Spleen (tissue), 11 donors: ENCODE results near the gene SMIM21. TPM values are rescaled to one million over a fixed set of nuclear protein-coding genes. Genes with fewer than 3 reads are reported as not detected.

Experiments
- DNase-seq: peaks from one replicate; pipeline ENCODE4 v3.0.0-alpha.2; 2020
- H3K27ac ChIP-seq, 8 donors: fragments of 200-600 bp; sonication (generic) in 7 of 8; 1 replicate in 4 of 8; 2 replicates in 4 of 8; pipeline versions ENCODE4 v1.5.0 to v1.8.0; 2016 to 2021; ENCODE audit warnings: inconsistent platforms in 4 of 8, mild to moderate bottlenecking in 4 of 8, moderate library complexity in 1 of 8
- H3K27me3 ChIP-seq, 7 donors: fragments of 200-600 bp; sonication (generic) in 6 of 7; replicated peaks in 1 of 7; 1 replicate in 4 of 7; 2 replicates in 3 of 7; pipeline versions ENCODE4 v1.5.0 to v1.8.0; 2016 to 2021; ENCODE audit warnings: inconsistent platforms in 3 of 7, mild to moderate bottlenecking in 1 of 7
- H3K36me3 ChIP-seq, 6 donors: fragments of 200-600 bp; sonication (generic) in 5 of 6; 1 replicate in 4 of 6; 2 replicates in 2 of 6; pipeline versions ENCODE4 v1.5.0 to v1.8.0; 2016 to 2021; ENCODE audit warnings: inconsistent platforms in 2 of 6
- H3K4me1 ChIP-seq, 6 donors: fragments of 200-600 bp; sonication (generic) in 5 of 6; 1 replicate in 3 of 6; 2 replicates in 3 of 6; pipeline versions ENCODE4 v1.5.0 to v1.8.0; 2016 to 2021; ENCODE audit warnings: inconsistent platforms in 3 of 6
- H3K4me3 ChIP-seq, 8 donors: fragments of 200-600 bp; sonication (generic) in 7 of 8; 1 replicate in 4 of 8; 2 replicates in 4 of 8; pipeline versions ENCODE4 v1.5.0 to v1.8.0; 2016 to 2021; ENCODE audit warnings: inconsistent platforms in 4 of 8, mild to moderate bottlenecking in 4 of 8, moderate library complexity in 2 of 8
- H3K9me3 ChIP-seq, 8 donors: fragments of 200-600 bp; sonication (generic) in 7 of 8; 1 replicate in 4 of 8; 2 replicates in 4 of 8; pipeline versions ENCODE4 v1.5.0 to v1.8.0; 2016 to 2021; ENCODE audit warnings: inconsistent platforms in 4 of 8
- POLR2A ChIP-seq, 3 donors: fragments of 450-650 bp; IDR thresholded peaks; one replicate each; pipeline ENCODE4 v1.5.1; 2017; ENCODE audit warnings: antibody characterized with exemption in 3 of 3, mild to moderate bottlenecking in 1 of 3
- POLR2AphosphoS5 ChIP-seq, 3 donors: sonication (generic); formaldehyde crosslinking; IDR thresholded peaks; one replicate each; pipeline ENCODE4 v1.5.1; 2017; ENCODE audit warnings: antibody characterized with exemption in 3 of 3
- WGBS, 5 donors: extraction: QIAGEN DNeasy Blood & Tissue Kit in 3 of 5; methylation state at CpG; one replicate each; pipeline versions ENCODE4 v1.1.5 to v1.1.7; 2013 to 2018; 5-methylcytosine and 5-hydroxymethylcytosine counted together
- intact Hi-C: fragments of 100-400 bp; cut with DNase I; formaldehyde crosslinking; loops from one replicate; pipeline ENCODE4 v1.15.0; 2023; ENCODE audit warnings: low total_unique reads
- polyA plus RNA-seq, 3 donors: library from polyadenylated mRNA; stranded (reverse); fragments of 200-250 nt; gene quantifications; one replicate each; pipeline ENCODE4 v1.2.1, GENCODE V29; 2013
- total RNA-seq, 7 donors: library from RNA; depleted of rRNA in 3 of 7; stranded (reverse); fragments of >200 nt in 3 of 7; fragmentation: NEBNext Ultra II Directional in 4 of 7; extraction: Animal tissue kit (Norgen Biotek cat#: 25700) in 4 of 7; gene quantifications; one replicate each; pipeline versions ENCODE4 v1.1.0 to v1.2.1, GENCODE V29; 2016 to 2021
- TF ChIP-seq, protein P1 (sequence below), 11 experiments: fragments of 200-600 bp in 7 of 11; fragments of 450-650 bp in 4 of 11; sonication (generic) in 4 of 11; IDR thresholded peaks in 8 of 11; conservative IDR thresholded peaks in 3 of 11; 1 replicate in 7 of 11; 2 replicates in 4 of 11; pipeline versions ENCODE4 v1.4.0 to v1.8.0; 2016 to 2021; ENCODE audit warnings: antibody characterized with exemption in 11 of 11, inconsistent platforms in 4 of 11, mild to moderate bottlenecking in 1 of 11
- donor health status: healthy with polysubstance abuse.
- donor health status: DM: no; HTN: no; CAD: no; lungs with moderate emphysema.
- donor health status: DM: no; HTN: no; CAD: no.
- donor health status: Bipolar disorder and iron deficiency.
- donor health status: healthy.
- donor health status: DM: no; HTN: no; CAD: no.
- donor health status: DM: yes; HTN: yes; CAD: no.

SMIM21 gene
- total and polyA plus RNA-seq, 10 donors: not detected

DNA sequence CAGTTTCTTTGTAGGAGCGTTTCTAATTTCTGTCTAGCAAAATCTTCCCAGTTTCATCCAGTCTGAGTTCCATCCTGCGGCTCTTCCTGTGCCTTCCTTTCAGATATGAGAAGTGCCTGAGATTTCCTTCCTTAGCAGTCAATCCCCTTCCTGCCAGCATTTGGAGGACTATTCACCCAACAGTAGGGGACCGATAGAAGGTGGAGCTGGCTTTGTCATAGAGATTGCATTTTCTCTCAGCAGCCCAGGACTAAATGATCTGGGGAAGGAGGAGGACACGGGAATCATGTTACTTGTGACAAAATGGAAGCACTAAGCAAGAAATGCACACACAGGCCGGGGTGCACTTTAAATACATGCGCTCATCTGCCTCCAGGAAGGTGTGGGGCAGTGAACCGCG is 5.6 kb upstream of the SMIM21 start:
- intact Hi-C loops: no loop called here

DNA sequence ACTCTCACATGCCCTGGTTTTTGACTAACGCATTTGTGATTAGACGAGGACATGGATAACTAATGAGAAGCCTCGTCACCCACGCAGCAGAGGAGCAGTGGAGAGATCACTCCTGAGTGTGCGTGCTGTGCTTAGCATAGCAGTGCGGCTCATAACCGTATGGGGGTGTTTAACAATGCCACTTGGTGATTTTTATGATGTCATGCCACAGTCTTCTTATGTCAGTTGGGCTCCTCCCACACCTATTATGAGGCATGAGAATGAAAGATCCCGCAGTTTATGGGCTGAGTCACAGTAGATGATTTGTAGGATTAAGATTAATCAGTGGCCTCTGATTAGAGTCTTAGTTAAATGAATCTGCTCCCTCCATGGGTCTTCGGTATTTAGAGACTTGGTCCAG is 2.5 kb upstream of the SMIM21 start:
- 91 to 94% (median 92%) methylated on average over 9 of the region's 9 CpGs for WGBS, 5 donors
- no peak overlapping the region for H3K27ac ChIP-seq
- TF ChIP-seq, protein P1, sequence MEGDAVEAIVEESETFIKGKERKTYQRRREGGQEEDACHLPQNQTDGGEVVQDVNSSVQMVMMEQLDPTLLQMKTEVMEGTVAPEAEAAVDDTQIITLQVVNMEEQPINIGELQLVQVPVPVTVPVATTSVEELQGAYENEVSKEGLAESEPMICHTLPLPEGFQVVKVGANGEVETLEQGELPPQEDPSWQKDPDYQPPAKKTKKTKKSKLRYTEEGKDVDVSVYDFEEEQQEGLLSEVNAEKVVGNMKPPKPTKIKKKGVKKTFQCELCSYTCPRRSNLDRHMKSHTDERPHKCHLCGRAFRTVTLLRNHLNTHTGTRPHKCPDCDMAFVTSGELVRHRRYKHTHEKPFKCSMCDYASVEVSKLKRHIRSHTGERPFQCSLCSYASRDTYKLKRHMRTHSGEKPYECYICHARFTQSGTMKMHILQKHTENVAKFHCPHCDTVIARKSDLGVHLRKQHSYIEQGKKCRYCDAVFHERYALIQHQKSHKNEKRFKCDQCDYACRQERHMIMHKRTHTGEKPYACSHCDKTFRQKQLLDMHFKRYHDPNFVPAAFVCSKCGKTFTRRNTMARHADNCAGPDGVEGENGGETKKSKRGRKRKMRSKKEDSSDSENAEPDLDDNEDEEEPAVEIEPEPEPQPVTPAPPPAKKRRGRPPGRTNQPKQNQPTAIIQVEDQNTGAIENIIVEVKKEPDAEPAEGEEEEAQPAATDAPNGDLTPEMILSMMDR (IDR thresholded peaks at IDR 0.05 in 8 of 11, conservative IDR thresholded peaks at IDR 0.05 in 3 of 11): no peak
- TF ChIP-seq POLR2AphosphoS5 (IDR thresholded peaks at IDR 0.05): no peak
- TF ChIP-seq POLR2A (IDR thresholded peaks at IDR 0.05): no peak
- no peak for DNase-seq
- H3K4me1 ChIP-seq: peaks cover 0 to 6% (median 0%) of the 10 kb centered on the region in 6 donors
- no peak overlapping the region for H3K4me3 ChIP-seq
- peaks cover 0 to 14% (median 3%) of the 10 kb centered on the region in 7 donors for H3K27me3 ChIP-seq
- no peaks in the 10 kb centered on the region for H3K36me3 ChIP-seq
- no peaks in the 10 kb centered on the region for H3K9me3 ChIP-seq
- intact Hi-C loops: no loop called here

More for the DNA sequence above, 5.6 kb upstream of the SMIM21 start:
- H3K36me3 ChIP-seq: no peaks in the 10 kb centered on the region
- peaks cover 0 to 14% (median 3%) of the 10 kb centered on the region in 7 donors for H3K27me3 ChIP-seq
- 63 to 72% (median 70%) methylated on average over 8 of the region's 8 CpGs for WGBS, 5 donors
- H3K4me3 ChIP-seq: peak overlapping the region in 1 of 8 donors; percentile 24
- H3K27ac ChIP-seq: no peak overlapping the region
- TF ChIP-seq, protein P1 (IDR thresholded peaks at IDR 0.05 in 8 of 11, conservative IDR thresholded peaks at IDR 0.05 in 3 of 11): no peak
- no peak for TF ChIP-seq POLR2A (IDR thresholded peaks at IDR 0.05)
- TF ChIP-seq POLR2AphosphoS5 (IDR thresholded peaks at IDR 0.05): no peak
- peaks cover 0 to 6% (median 0%) of the 10 kb centered on the region in 6 donors for H3K4me1 ChIP-seq
- no peak for DNase-seq
- H3K9me3 ChIP-seq: no peaks in the 10 kb centered on the region

DNA sequence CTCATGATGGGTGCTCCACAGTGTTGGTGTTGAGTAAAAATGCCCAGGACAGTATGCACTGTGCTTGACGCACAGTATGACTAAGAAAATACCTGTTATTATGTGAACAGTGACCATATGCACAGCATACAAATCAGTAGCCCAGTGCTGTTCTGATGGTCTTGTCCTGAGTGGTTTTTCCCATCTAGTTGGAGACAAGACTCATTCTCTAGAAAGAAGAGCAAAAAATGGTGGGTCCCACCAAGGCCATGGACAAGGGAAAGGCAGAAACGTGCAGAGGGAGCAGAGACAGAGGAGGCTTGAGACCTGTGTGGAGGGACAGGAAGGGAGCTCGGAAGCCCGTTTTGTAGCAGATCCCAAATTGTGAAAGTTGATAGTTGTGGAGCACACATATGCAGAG is 987 bp upstream of the SMIM21 start:
- Histone ChIP-seq H3K27me3 (peaks cover 0 to 5% (median 0%) of the 10 kb centered on the region in 7 donors), H3K4me1 (peaks cover 0 to 4% (median 0%) of the 10 kb centered on the region in 6 donors), H3K36me3 (no peaks in the 10 kb centered on the region), H3K27ac (no peak overlapping the region), H3K9me3 (no peaks in the 10 kb centered on the region), H3K4me3 (no peak overlapping the region)
- no peak for DNase-seq
- TF ChIP-seq, protein P1 (IDR thresholded peaks at IDR 0.05 in 8 of 11, conservative IDR thresholded peaks at IDR 0.05 in 3 of 11): no peak
- TF ChIP-seq POLR2AphosphoS5 (IDR thresholded peaks at IDR 0.05) (no peak), POLR2A (IDR thresholded peaks at IDR 0.05) (no peak)
- intact Hi-C loops: no loop called here
- 84 to 97% (median 86%) methylated on average over 4 of the region's 4 CpGs for WGBS, 5 donors

DNA sequence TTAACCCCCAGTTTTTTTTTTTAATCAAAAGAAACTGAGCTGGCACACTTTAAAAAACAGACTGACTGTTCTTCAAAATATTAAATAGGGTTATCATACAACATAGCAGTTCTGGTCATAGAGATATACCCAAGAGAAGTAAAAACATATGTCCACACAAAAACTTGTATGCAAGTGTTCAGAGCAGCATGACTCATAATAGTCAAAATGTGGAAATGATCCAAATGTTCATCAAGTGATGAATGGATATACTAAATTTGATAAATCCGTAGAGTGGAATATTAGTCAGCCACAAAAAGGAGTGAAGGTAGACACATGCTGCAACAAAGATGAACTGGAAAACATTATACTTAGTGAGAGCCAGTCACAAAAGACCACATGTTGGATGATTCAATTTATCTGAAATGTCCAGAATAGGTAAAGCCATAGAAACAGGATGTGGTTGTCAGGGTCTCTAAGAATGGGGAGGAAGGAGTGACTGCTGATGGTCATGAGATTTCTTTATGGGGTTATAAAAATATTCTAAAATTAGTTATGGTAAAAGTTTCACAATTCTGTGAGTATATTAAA is 5.1 kb downstream of the SMIM21 start:
- Histone ChIP-seq H3K4me1 (no peaks in the 10 kb centered on the region), H3K36me3 (no peaks in the 10 kb centered on the region), H3K9me3 (peaks cover 0 to 12% (median 7%) of the 10 kb centered on the region in 8 donors), H3K4me3 (no peak overlapping the region), H3K27me3 (no peaks in the 10 kb centered on the region), H3K27ac (no peak overlapping the region)
- DNase-seq: no peak
- intact Hi-C loops: no loop called here
- 89 to 96% (median 93%) methylated on average over 1 of the region's 1 CpG for WGBS, 5 donors
- no peak for TF ChIP-seq POLR2AphosphoS5 (IDR thresholded peaks at IDR 0.05)
- TF ChIP-seq, protein P1 (IDR thresholded peaks at IDR 0.05 in 8 of 11, conservative IDR thresholded peaks at IDR 0.05 in 3 of 11): no peak
